ENCODE results near the gene BDNF.

BDNF gene

DNA sequence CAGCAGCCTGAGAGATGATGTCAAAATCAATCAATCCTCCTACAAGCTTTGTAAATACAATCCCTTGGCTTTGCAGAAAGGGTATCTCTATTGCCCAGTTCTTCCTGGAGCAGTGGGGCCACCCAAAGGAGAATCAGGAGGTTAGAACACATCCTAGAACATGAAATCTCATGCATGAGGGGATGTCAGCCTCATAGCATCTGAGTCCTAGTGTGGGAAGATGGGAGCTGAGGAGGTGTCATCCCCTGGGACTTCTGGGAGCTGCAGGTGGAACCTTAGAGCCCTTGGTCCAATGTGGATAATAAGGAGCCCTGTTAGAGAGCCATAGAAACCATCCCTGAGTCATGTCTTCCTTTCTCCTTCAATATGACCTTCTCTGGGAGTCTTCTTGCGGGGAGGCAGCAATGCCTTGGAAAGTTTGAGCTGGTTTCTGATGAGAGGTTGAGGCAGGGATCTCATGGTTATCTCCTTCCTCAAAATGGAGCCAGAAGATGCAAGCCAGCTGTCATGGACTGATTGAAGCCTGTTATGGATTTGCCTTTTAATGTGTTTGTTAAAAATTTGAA lies 74.8 kb downstream of the BDNF start:
- TF ChIP-seq, protein P1, sequence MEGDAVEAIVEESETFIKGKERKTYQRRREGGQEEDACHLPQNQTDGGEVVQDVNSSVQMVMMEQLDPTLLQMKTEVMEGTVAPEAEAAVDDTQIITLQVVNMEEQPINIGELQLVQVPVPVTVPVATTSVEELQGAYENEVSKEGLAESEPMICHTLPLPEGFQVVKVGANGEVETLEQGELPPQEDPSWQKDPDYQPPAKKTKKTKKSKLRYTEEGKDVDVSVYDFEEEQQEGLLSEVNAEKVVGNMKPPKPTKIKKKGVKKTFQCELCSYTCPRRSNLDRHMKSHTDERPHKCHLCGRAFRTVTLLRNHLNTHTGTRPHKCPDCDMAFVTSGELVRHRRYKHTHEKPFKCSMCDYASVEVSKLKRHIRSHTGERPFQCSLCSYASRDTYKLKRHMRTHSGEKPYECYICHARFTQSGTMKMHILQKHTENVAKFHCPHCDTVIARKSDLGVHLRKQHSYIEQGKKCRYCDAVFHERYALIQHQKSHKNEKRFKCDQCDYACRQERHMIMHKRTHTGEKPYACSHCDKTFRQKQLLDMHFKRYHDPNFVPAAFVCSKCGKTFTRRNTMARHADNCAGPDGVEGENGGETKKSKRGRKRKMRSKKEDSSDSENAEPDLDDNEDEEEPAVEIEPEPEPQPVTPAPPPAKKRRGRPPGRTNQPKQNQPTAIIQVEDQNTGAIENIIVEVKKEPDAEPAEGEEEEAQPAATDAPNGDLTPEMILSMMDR (IDR thresholded peaks at IDR 0.05; ENCODE audit: low read depth, low read length): no peak
- Histone ChIP-seq H3K36me3 (no peaks in the 10 kb centered on the region), H3K27me3 (ENCODE audit: insufficient read depth, low read depth, severe bottlenecking) (no peaks in the 10 kb centered on the region), H3K4me3 (ENCODE audit: low read depth, low read length) (no peak overlapping the region), H3K27ac (no peak overlapping the region), H3K9me3 (ENCODE audit: severe bottlenecking) (no peaks in the 10 kb centered on the region)
- no peak for DNase-seq

DNA sequence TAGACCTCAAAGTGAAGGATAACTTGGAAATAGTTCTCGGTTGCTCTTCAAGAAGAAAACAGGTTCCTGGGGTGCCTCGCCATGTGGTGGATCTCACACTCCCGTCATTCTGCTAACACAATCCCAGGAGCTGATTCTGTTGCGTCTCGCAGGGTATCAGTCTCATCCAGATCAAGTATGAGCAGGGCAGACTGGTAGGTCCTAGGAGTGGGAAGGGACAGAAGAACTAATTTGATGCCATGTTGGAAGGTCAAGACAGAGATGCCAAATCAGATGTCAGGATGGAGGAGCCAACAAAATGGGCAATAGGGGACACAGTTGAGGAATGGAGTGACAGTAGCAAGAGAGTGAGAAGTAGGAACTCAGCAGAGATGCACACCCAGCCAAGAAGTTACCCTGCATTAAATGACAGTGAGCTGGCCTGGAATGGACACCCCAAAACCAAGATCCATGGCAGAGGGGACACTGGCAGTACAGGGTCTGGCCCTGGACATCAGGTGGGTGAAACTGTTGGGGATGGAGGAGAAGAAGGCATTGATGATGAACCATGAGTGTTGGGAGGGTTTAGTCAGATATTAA lies 76.2 kb downstream of the BDNF start:
- no peak for DNase-seq
- Histone ChIP-seq H3K27me3 (ENCODE audit: insufficient read depth, low read depth, severe bottlenecking) (no peaks in the 10 kb centered on the region), H3K9me3 (ENCODE audit: severe bottlenecking) (no peaks in the 10 kb centered on the region), H3K4me3 (ENCODE audit: low read depth, low read length) (no peak overlapping the region), H3K36me3 (no peaks in the 10 kb centered on the region), H3K27ac (no peak overlapping the region)
- TF ChIP-seq, protein P1 (IDR thresholded peaks at IDR 0.05; ENCODE audit: low read depth, low read length): no peak

DNA sequence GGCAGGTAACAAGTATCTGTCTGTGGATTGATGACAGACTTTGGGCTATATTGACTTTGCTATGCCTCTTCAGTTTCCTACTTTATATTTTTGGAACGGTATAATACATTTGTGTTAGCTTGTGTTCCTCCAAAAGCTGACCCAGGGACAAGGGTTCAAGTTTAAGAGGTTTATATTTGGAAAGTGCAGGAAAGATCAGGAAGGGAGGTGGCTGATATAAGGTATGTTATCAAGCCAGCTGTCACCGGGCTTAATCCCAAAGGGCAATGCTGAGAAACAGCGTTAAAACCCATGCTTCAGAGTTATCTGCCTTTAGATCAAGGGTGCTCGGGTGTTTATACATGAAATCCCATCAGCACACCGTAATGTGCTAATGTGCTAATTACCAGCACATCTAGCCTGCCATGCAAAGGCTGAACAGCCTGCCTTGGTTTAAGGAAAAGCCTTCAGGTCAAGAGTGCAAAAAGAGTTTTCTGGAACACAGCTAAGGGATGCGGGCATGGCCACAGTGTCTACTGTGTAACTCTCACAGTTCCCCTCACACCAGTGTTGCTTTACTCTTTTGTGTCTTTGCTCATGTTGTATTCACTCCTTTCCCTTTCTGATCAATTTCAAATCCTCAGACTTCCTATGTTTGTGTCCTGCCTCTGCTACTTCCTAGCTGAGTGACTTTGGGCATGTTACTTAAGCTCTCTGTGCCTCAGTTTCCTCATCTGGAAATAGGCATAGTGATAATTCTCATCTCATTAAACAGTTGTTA lies 77.5 kb downstream of the BDNF start:
- no peaks in the 10 kb centered on the region for H3K36me3 ChIP-seq
- no peak overlapping the region for H3K4me3 ChIP-seq (ENCODE audit: low read depth, low read length)
- no peak overlapping the region for H3K27ac ChIP-seq
- no peaks in the 10 kb centered on the region for H3K27me3 ChIP-seq (ENCODE audit: insufficient read depth, low read depth, severe bottlenecking)
- H3K9me3 ChIP-seq (ENCODE audit: severe bottlenecking): no peaks in the 10 kb centered on the region
- peak; percentile 42 for DNase-seq
- TF ChIP-seq, protein P1 (IDR thresholded peaks at IDR 0.05; ENCODE audit: low read depth, low read length): no peak

DNA sequence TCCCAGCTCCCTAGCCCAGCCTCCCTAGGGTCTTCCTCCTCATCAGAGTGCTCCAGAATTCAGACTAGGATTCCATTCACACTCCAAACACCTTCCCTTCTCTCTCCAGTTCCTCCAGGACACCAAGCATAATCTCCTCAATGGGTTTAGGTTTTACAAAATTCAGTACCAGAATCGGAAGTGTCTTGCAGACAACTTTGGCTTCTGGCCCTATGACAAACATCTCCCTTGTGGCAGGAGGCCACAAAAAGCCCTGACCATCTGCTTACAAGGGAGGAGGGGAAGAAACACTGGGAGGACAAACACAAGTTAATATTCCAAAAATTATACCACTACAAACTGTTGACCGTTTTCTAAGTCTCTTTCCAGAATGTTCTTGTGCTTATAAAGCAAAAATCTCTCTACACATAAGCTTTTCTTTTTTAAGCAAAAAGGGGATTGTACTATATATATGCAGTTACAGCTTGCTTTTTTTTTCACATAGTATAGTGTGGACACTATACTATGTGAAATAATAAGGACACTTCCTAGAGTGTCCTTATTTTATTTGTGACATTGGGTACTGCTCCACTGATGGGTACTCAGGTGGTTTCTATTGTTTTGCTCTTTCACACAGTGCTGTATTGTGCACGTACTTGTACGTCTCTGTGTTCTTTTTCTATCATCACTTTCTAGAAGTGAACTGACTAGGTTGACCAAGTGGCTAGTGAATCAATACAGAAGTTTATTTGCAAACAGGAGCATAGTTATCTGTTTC lies 78.7 kb downstream of the BDNF start:
- Histone ChIP-seq H3K4me3 (ENCODE audit: low read depth, low read length) (no peak overlapping the region), H3K27me3 (ENCODE audit: insufficient read depth, low read depth, severe bottlenecking) (no peaks in the 10 kb centered on the region), H3K9me3 (ENCODE audit: severe bottlenecking) (no peaks in the 10 kb centered on the region), H3K27ac (no peak overlapping the region), H3K36me3 (no peaks in the 10 kb centered on the region)
- DNase-seq: no peak
- TF ChIP-seq, protein P1 (IDR thresholded peaks at IDR 0.05; ENCODE audit: low read depth, low read length): no peak

DNA sequence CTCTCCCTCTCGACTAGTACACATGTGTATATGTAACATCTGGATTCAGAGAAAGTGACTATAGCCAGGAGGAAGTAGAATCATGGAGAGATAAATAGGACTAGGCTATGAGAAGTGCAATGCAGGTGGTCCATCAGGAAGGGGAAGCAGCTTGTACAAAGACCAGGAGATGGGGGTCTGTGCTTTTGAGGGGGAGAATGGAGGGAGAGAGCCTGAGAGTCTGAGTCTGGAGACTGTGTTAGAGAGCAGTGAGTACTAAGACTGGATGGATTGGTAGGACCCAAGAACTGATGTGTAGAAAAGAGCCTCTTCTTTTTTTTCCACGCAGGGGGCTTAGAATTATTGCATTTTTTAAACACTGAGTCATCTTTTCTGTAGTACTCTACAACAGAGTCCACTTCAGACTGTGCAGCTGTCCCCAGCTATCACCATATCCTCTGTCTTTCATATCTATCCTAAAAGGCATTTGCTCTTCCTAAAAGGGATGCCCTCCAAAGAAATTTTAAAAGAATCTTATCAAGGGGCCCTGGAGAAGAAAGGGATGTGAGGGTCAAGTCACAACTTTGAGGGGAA lies 80.4 kb downstream of the BDNF start:
- H3K9me3 ChIP-seq (ENCODE audit: severe bottlenecking): no peaks in the 10 kb centered on the region
- H3K36me3 ChIP-seq: no peaks in the 10 kb centered on the region
- no peak overlapping the region for H3K4me3 ChIP-seq (ENCODE audit: low read depth, low read length)
- H3K27ac ChIP-seq: no peak overlapping the region
- DNase-seq: no peak
- TF ChIP-seq, protein P1 (IDR thresholded peaks at IDR 0.05; ENCODE audit: low read depth, low read length): no peak
- H3K27me3 ChIP-seq (ENCODE audit: insufficient read depth, low read depth, severe bottlenecking): no peaks in the 10 kb centered on the region

Measured in WERI-Rb-1 (cell line).